Fibroblast of skin of left biceps (primary cell): ENCODE measurements around the gene STPG2.

Experiments used
- DNase-seq, 2 experiments: peaks; one replicate each; pipeline ENCODE4 v3.0.0-alpha.2; 2013; ENCODE audit warnings: low read depth in 2 of 2

STPG2 gene

DNA sequence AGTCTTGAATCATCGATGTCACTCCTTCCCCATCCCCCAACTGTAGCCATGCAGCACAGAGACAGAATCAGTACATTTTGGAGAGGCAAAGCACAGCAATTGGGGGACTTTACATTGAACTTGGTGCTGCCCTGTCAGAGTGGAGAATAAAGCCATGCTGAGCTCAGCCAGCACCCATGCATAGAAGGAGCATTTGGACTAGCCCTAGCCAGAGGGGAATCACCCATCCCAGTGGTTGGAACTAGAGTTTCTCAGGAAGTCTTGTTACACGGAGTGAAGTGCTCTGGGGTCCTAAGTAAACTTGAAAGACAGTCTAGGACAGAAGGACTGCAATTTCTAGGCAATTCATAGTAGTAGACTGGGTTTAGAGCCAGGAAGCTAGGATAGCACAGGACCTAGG, 49.6 kb downstream of the STPG2 start:
- DNase-seq, result no peak

- DNase-seq, result no peak
Observed at GRCh38 chr4:98092833-98093439, 50.3 kb downstream of the STPG2 start.

- DNase-seq, result no peak
Observed at GRCh38 chr4:98081936-98082335, 61.3 kb downstream of the STPG2 start.

DNA sequence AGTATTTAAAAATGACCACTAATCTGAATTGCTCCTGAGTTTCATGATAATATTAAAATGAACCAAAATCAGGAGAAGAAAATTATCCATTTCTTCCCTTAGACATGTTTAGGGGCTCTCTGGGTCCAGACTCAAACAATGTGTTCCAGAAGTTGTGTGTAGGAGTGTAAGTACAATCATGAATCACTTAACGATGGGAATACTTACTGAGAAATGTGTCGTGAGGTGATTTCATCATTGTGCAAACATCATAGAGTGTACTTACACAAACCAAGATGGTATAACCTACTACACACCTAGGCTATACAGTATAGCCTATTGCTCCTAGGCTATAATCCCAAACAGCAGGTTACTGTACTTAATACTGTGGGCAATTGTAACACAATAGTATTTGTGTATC, 74.8 kb downstream of the STPG2 start:
- no peak for DNase-seq

- DNase-seq, result no peak
Observed at GRCh38 chr4:98055800-98056501, 87.3 kb downstream of the STPG2 start.

DNA sequence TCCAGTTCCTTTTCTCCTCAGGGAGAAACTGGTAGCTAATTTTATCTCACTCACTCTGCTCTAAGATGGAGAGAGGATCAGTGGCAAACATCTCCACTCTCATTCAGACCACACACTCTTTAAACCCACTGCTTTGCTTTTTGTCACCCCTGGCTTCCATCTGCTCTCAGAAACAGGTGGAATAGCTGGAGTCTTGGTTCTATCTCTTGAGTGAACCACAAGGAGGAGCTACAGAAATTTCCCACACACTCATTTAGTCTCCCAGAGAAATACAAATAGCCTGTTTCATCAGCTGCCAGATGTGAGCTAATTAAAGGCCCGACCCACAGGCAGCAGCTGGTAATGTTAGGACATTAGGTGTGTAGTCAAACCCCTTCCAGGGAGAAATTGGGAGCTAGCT, 96.6 kb downstream of the STPG2 start:
- DNase-seq, result no peak

- no peak for DNase-seq
Observed at GRCh38 chr4:98030059-98030458, 113.2 kb downstream of the STPG2 start.

GRCh38 chr4:98027827-98028226, 115.4 kb downstream of the STPG2 start:
- no peak for DNase-seq

DNA sequence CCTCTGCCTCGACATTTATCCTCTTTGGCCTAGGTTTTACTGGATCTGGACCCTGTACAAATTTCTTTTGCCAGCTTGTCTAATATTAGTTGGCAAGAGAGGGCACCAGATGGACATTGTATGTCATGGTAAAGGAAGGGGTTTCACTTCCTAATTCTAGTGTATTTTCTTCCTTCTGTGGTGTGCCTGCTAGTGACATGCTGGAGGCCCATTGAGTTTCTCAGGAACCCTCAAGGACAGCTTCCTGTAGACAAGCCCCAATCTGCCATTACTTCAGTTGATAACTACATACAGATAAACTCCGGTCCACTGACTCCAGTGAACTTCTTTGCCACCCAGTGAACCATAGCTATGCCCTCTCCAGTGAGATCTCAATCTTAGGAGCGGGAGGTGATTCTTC, 116.9 kb downstream of the STPG2 start:
- no peak for DNase-seq

DNA sequence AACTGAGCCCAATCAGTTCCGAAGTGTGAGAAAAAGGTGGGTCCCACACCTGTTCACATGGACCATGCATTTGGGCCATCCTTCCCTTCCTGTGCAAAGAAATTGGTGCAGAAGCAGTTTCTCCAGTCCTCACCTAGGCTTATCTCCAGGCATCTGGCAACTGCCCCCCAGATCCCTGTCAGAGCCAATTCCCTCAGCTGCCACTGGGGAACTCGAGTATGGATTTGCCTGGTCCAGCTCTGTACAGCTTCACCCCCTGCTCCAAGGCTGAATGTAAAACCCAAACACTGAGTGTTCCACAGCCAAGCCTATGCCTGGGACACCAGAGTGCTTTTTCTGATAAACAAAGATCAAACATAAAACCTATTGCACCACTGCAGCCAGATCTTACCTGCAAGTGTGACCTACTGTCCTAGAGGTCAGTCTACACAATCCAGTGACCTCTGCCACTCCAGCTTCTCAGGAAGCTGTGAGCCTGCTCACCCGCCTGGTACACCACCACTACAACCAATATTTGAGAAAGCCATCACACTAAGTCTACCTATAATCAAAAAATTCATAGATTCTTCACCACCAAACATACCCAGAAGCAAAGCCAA, 136.4 kb downstream of the STPG2 start:
- DNase-seq, result no peak

DNA sequence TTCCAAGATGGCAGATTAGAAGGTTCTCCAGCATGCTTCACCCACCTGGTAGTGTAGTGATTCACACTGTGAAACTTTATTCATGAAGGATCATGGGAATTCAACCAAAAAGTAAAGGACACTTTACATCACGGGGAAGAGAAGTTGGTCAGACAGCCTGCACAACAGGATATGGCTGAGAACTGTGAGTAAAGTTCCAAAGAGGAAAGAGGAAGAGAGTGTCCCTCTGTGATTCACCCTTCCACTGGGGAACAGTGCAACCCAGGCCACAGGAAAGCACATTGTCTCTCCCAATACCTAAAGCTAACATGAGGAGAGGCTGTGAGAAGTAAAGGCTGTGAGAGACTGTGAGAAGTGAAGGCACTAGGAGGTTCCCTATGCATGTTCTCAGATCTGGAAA, 137.2 kb downstream of the STPG2 start:
- no peak for DNase-seq

DNA sequence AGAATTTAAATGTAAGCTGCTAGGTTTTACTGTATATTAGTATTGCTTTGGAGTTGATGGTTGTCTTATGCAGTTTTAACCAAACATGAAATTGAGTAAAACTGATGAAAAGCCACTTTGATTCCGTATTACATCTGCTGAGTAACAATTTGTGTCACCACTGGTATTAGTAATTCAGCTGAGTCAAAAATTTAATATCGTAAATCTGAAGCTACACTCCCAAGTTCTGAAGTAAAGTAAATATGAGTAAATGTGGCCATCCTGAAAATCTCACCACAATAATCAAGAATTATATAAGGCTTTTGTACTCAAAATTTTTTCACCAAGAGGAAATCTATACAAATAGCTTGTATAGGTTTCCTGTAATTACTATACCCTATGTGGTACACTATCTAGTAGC, 142.3 kb downstream of the STPG2 start:
- no peak for DNase-seq

DNA sequence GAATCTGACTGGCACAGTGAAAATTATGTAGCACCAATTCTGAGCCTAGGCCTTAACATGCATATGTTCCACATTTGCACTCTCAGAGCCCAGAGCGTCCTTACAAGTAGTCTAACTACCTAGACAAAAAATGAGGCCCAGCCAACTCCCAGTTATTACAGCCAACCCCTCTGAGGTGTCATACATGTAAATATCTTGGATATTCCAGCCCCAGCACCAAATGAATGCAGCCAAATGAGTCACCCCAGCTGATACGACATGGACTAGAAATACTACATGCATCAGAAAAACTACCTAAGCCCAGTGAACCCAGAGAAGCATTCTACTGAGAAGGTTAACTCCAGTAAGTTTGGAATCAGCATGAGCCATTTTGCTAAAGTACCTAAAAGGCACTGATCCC, 145.1 kb downstream of the STPG2 start:
- no peak for DNase-seq

- DNase-seq, result no peak
Observed at GRCh38 chr4:97994765-97995465, 148.4 kb downstream of the STPG2 start.

- no peak for DNase-seq
Observed at GRCh38 chr4:97990409-97990808, 152.9 kb downstream of the STPG2 start.

DNA sequence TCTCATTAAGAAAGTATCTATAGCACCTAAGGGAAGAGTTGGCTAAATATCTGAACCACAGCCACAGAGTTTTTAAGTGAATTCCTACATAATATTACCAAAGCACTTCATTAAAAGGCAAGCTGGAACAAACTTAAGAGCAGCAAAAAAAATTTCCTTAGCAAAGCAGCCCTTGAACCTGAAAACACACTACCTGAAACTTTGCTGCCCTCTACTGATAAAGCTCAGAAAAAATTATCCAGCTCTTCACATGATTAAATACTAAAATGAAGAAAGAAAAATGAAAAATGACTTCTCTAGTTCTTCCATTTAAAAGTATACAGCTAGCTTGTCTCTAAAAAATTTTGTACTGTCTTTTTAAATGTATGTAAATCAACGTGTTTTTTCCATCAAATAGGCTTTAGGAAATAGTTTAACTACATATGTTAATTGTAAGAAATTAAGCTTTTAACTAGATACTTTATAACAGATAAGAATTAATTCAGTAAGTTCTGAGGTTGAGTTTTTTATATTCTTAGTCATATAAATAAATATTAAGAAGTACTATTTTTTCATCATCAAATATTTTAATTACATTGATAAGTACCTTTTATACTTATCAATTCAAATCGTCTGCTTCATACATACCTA, 156.1 kb downstream of the STPG2 start:
- DNase-seq, result no peak

- no peak for DNase-seq
Observed at GRCh38 chr4:97984545-97985131, 158.6 kb downstream of the STPG2 start.

DNA sequence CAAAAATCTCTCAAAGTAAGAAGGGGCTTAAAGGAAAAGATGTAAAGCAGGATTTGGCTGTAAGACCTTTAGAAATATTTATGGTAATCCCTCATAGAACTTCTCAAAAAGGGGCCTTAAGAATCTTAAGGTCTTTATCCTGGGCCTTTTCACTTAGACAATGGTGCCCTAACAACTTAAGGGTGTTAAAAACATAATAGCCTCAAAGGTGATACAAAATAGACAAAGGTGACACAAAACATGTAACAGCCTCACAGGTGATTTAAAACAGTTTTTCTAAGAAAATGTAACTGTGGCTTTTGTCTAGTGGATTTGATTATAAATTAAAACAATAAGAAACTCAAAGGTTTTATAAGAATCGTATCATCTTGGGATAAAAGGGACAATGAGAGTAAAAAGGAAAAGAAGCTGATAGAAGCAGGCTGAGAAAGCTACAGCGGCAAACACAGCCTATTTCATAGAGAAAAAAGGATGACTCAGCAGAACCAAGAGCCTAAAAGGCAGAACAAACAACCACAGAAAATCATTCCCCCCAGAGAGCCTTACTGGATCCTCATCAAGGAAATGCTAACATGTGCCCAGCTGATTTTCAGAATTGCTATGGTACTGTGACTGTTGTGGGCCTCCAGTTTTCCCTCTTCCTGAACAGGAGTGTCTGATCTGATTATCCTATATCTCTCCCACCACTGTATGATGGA, 164.3 kb downstream of the STPG2 start:
- DNase-seq, result no peak

- DNase-seq, result no peak
Observed at GRCh38 chr4:97953171-97953941, 189.9 kb downstream of the STPG2 start.

GRCh38 chr4:97952763-97953162, 190.5 kb downstream of the STPG2 start:
- no peak for DNase-seq

- DNase-seq, result no peak
Observed at GRCh38 chr4:97950836-97951235, 192.4 kb downstream of the STPG2 start.
